HCT116 (cell line): ENCODE results near the gene TBCC. TPM values are rescaled to one million over a fixed set of nuclear protein-coding genes. Genes with fewer than 3 reads are reported as not detected.

Experiments
- ATAC-seq: fragments of 200-7000 bp; cut with Tn5 transposase; 2 replicates; pipeline ENCODE4 v1.9.1; 2020; ENCODE audit warnings: mild to moderate bottlenecking, moderate library complexity
- BruUV-seq: library from RNA; stranded (reverse); fragments of 400-500 nt; replicated peaks from 2 replicates; lab custom pipeline; 2021; lab: Mats Ljungman, UMichigan
- CTCF ChIA-PET: fragments of 300-600 bp; sonication (Branson Sonifier 250); formaldehyde crosslinking; loops from one replicate; lab custom pipeline; 2021; ENCODE audit warnings: antibody characterized with exemption; lab: Charles Lee
- POLR2A ChIA-PET: fragments of 300-600, 350-600 bp; sonication (Branson Sonifier 250); formaldehyde crosslinking; loops from one replicate; lab custom pipeline; 2021; ENCODE audit warnings: antibody characterized with exemption; lab: Charles Lee
- RAD21 ChIA-PET, 2 experiments: fragments of 300-600 bp; sonication (Branson Sonifier 250); formaldehyde crosslinking; loops; one replicate each; lab custom pipeline; 2023; ENCODE audit warnings: low total read pairs in 2 of 2; ENCODE audit not compliant: uncharacterized antibody in 2 of 2, unreplicated experiment in 2 of 2, low non-redundant PET in 1 of 2; lab: Charles Lee
- DNase-seq: peaks from one replicate; pipeline ENCODE4 v3.0.0-alpha.2; 2010; ENCODE audit warnings: low read depth, low spot score
- H2AFZ ChIP-seq: fragments of 200-600 bp; shearing (Covaris generic), sonication (generic); 2 replicates; pipeline ENCODE4 v1.6.1; 2017; ENCODE audit warnings: low read depth, mixed run types, mixed read lengths, antibody characterized with exemption, low read length; ENCODE audit not compliant: poor library complexity, severe bottlenecking
- H3K27ac ChIP-seq: 2 replicates; pipeline ENCODE4 v1.5.1; 2012; ENCODE audit warnings: low read depth, low read length
- H3K27me3 ChIP-seq: fragments of 200-600 bp; sonication (generic); 2 replicates; pipeline ENCODE4 v1.6.1; 2016; ENCODE audit warnings: mixed run types, low read length, mixed read lengths; ENCODE audit not compliant: insufficient read depth
- H3K36me3 ChIP-seq, 2 experiments: fragments of 200-500 bp in 1 of 2; fragments of 200-600 bp in 1 of 2; sonication (Bioruptor generic) in 1 of 2; sonication (generic) in 1 of 2; 2 replicates each; pipeline versions ENCODE4 v1.5.1 to v1.6.1; 2014 to 2016; ENCODE audit warnings: low read length in 2 of 2, inconsistent platforms in 1 of 2, mixed read lengths in 1 of 2, mixed run types in 1 of 2; ENCODE audit not compliant: insufficient read depth in 2 of 2, control insufficient read depth in 1 of 2
- H3K4me1 ChIP-seq, 2 experiments: fragments of 200-600 bp in 1 of 2; sonication (generic) in 1 of 2; 2 replicates each; pipeline versions ENCODE4 v1.5.1 to v1.6.1; 2012 to 2017; ENCODE audit warnings: low read length in 2 of 2, inconsistent platforms in 1 of 2, mild to moderate bottlenecking in 1 of 2, mixed read lengths in 1 of 2, mixed run types in 1 of 2, moderate library complexity in 1 of 2; ENCODE audit not compliant: insufficient read depth in 2 of 2, control insufficient read depth in 1 of 2
- H3K4me2 ChIP-seq: fragments of 200-600 bp; sonication (generic); 2 replicates; pipeline ENCODE4 v1.6.1; 2017; ENCODE audit warnings: mixed run types, low read length, mixed read lengths
- H3K4me3 ChIP-seq, 2 experiments: fragments of 200-600 bp in 1 of 2; sonication (generic) in 1 of 2; replicated peaks in 1 of 2; 2 replicates each; pipeline ENCODE4 v1.5.1; 2011 to 2016; ENCODE audit warnings: low read length in 2 of 2, control low read depth in 1 of 2, low read depth in 1 of 2, mild to moderate bottlenecking in 1 of 2, mixed read lengths in 1 of 2, mixed run types in 1 of 2
- H3K79me2 ChIP-seq: fragments of 200-600 bp; sonication (generic); 2 replicates; pipeline ENCODE4 v1.6.1; 2017; ENCODE audit warnings: mild to moderate bottlenecking, mixed run types, low read length, moderate library complexity, mixed read lengths; ENCODE audit not compliant: insufficient read depth
- H3K9ac ChIP-seq: fragments of 200-600 bp; sonication (generic); 2 replicates; pipeline ENCODE4 v1.6.1; 2016; ENCODE audit warnings: low read length, mixed read lengths
- H3K9me2 ChIP-seq: fragments of 200-600 bp; sonication (generic), shearing (Covaris generic); 2 replicates; pipeline ENCODE4 v1.6.1; 2017; ENCODE audit warnings: mixed run types, mild to moderate bottlenecking, moderate library complexity; ENCODE audit not compliant: insufficient read depth
- H3K9me3 ChIP-seq, 2 experiments: fragments of 200-500 bp in 1 of 2; fragments of 200-600 bp in 1 of 2; sonication (Bioruptor generic) in 1 of 2; sonication (generic) in 1 of 2; 2 replicates each; pipeline ENCODE4 v1.6.1; 2014 to 2017; ENCODE audit warnings: low read length in 2 of 2, mixed read lengths in 2 of 2, inconsistent platforms in 1 of 2, low read depth in 1 of 2, mild to moderate bottlenecking in 1 of 2, mixed run types in 1 of 2, moderate library complexity in 1 of 2; ENCODE audit not compliant: control insufficient read depth in 1 of 2, insufficient read depth in 1 of 2
- H4K20me1 ChIP-seq: fragments of 200-600 bp; sonication (generic), shearing (Covaris generic); 2 replicates; pipeline ENCODE4 v1.6.1; 2017; ENCODE audit warnings: mixed run types, mild to moderate bottlenecking, moderate library complexity; ENCODE audit not compliant: insufficient read depth
- CBX3 ChIP-seq: IDR thresholded peaks from 2 replicates; pipeline ENCODE4 v1.6.1; 2012; ENCODE audit warnings: low read depth
- EGR1 ChIP-seq: IDR thresholded peaks from 2 replicates; pipeline ENCODE4 v1.6.1; 2012; ENCODE audit warnings: low read depth
- ELF1 ChIP-seq: IDR thresholded peaks from 2 replicates; pipeline ENCODE4 v1.6.1; 2012; ENCODE audit warnings: low read depth, borderline replicate concordance
- EZH2 ChIP-seq: fragments of 200-600 bp; sonication (generic); IDR thresholded peaks from 2 replicates; pipeline ENCODE4 v1.6.1; 2017; ENCODE audit warnings: antibody characterized with exemption, mixed run types
- POLR2AphosphoS5 ChIP-seq: IDR thresholded peaks from 2 replicates; pipeline ENCODE4 v1.6.1; 2011; ENCODE audit warnings: mild to moderate bottlenecking, low read depth, low read length, moderate library complexity
- SIN3A ChIP-seq: IDR thresholded peaks from 2 replicates; pipeline ENCODE4 v1.6.1; 2012; ENCODE audit warnings: low read depth
- SP1 ChIP-seq: IDR thresholded peaks from 2 replicates; pipeline ENCODE4 v1.6.1; 2012; ENCODE audit warnings: low read depth
- SRF ChIP-seq: IDR thresholded peaks from 2 replicates; pipeline ENCODE4 v1.6.1; 2012; ENCODE audit warnings: low read depth
- ZFX ChIP-seq: fragments of 450-650 bp; IDR thresholded peaks from 2 replicates; pipeline ENCODE4 v1.6.1; 2017
- intact Hi-C: fragments of 100-400 bp; cut with micrococcal nuclease; formaldehyde crosslinking; loops from 2 replicates; pipeline ENCODE4 v1.10.0; 2022
- total RNA-seq: library from RNA; stranded (reverse); gene quantifications from one replicate; pipeline ENCODE4 v1.2.1, GENCODE V29; 2021; ENCODE audit not compliant: unreplicated experiment
- TF ChIP-seq, protein P1 (sequence below): IDR thresholded peaks from 2 replicates; pipeline ENCODE4 v1.6.1; 2012; ENCODE audit warnings: low read depth
- TF ChIP-seq, protein P2 (sequence below): IDR thresholded peaks from 2 replicates; pipeline ENCODE4 v1.6.1; 2012
- TF ChIP-seq, protein P3 (sequence below): IDR thresholded peaks from 2 replicates; pipeline ENCODE4 v1.6.1; 2012

TBCC gene
- total RNA-seq, 1 experiment from 2014 or later, result 17.1 TPM

DNA sequence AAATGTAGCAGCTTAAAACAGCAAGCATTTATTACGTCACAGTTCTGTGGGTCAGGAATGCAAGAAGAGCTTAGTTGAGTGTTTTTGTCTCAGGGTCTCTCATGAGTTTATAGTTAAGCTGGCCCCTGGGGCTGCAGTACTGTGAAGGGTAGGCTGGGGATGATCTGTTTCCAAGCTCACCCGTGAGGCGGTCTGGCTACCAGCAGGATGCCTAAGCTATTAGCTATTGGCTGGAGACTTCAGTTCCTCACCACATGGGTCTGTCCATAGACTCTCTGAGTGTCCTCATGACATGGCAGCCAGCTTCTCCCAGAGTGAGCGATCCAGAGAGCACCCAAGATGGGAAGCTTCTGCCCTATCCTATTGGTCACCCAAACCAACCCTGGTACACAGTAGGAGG, 23.1 kb upstream of the TBCC start:
- Histone ChIP-seq H3K9ac (no peak overlapping the region), H3K9me3 (no peaks in the 10 kb centered on the region), H3K4me1 (peaks cover 17 to 32% of the 10 kb centered on the region in 2 experiments), H3K36me3 (no peaks in the 10 kb centered on the region), H3K4me2 (no peak overlapping the region), H3K27me3 (no peaks in the 10 kb centered on the region), H4K20me1 (no peaks in the 10 kb centered on the region), H3K9me2 (no peaks in the 10 kb centered on the region), H2AFZ (no peak overlapping the region), H3K79me2 (no peaks in the 10 kb centered on the region), H3K4me3 (no peak overlapping the region), H3K27ac (no peak overlapping the region)
- intact Hi-C loops, result no loop called here
- RAD21 ChIA-PET, result no interaction called here
- DNase-seq, result no peak
- BruUV-seq, result no TSS peak
- POLR2A ChIA-PET, result interaction anchor here (1.6 kb wide), 1 partner anchor 22 kb away, joined by 4 read pairs; no protein-coding TSS in a partner anchor
- CTCF ChIA-PET, result no interaction called here
- TF ChIP-seq, protein P1, sequence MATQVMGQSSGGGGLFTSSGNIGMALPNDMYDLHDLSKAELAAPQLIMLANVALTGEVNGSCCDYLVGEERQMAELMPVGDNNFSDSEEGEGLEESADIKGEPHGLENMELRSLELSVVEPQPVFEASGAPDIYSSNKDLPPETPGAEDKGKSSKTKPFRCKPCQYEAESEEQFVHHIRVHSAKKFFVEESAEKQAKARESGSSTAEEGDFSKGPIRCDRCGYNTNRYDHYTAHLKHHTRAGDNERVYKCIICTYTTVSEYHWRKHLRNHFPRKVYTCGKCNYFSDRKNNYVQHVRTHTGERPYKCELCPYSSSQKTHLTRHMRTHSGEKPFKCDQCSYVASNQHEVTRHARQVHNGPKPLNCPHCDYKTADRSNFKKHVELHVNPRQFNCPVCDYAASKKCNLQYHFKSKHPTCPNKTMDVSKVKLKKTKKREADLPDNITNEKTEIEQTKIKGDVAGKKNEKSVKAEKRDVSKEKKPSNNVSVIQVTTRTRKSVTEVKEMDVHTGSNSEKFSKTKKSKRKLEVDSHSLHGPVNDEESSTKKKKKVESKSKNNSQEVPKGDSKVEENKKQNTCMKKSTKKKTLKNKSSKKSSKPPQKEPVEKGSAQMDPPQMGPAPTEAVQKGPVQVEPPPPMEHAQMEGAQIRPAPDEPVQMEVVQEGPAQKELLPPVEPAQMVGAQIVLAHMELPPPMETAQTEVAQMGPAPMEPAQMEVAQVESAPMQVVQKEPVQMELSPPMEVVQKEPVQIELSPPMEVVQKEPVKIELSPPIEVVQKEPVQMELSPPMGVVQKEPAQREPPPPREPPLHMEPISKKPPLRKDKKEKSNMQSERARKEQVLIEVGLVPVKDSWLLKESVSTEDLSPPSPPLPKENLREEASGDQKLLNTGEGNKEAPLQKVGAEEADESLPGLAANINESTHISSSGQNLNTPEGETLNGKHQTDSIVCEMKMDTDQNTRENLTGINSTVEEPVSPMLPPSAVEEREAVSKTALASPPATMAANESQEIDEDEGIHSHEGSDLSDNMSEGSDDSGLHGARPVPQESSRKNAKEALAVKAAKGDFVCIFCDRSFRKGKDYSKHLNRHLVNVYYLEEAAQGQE, result no peak
- TF ChIP-seq SP1, result no peak
- no peak for TF ChIP-seq CBX3
- TF ChIP-seq, protein P2, sequence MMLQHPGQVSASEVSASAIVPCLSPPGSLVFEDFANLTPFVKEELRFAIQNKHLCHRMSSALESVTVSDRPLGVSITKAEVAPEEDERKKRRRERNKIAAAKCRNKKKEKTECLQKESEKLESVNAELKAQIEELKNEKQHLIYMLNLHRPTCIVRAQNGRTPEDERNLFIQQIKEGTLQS, result no peak
- TF ChIP-seq POLR2AphosphoS5, result no peak
- TF ChIP-seq SIN3A, result no peak
- TF ChIP-seq ELF1, result no peak
- no peak for TF ChIP-seq EZH2
- no peak for TF ChIP-seq EGR1
- TF ChIP-seq, protein P3, sequence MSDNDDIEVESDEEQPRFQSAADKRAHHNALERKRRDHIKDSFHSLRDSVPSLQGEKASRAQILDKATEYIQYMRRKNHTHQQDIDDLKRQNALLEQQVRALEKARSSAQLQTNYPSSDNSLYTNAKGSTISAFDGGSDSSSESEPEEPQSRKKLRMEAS, result no peak
- no peak for TF ChIP-seq ZFX
- TF ChIP-seq SRF, result no peak
- no peak for ATAC-seq
